HL-60 (cell line): ENCODE results near the gene CDHR5.

Experiments used
- DNase-seq, 2 experiments: peaks; one replicate each; pipeline ENCODE4 v3.0.0-alpha.2; 2010 to 2020; ENCODE audit warnings: low read depth in 1 of 2, low spot score in 1 of 2
- H3K27ac ChIP-seq: fragments of 250-450 bp; sonication (Bioruptor Pico); replicated peaks from 2 replicates; pipeline ENCODE4 v1.5.1; 2020; ENCODE audit warnings: mild to moderate bottlenecking, moderate library complexity
- H3K27me3 ChIP-seq: fragments of 250-450 bp; sonication (Bioruptor Pico); 2 replicates; pipeline ENCODE4 v1.5.1; 2021; ENCODE audit warnings: mild to moderate bottlenecking, moderate library complexity; ENCODE audit not compliant: insufficient read depth, poor library complexity, severe bottlenecking
- H3K4me3 ChIP-seq: replicated peaks from 2 replicates; pipeline ENCODE4 v1.5.1; 2011; ENCODE audit warnings: mild to moderate bottlenecking, control low read depth, low read length; ENCODE audit not compliant: insufficient read depth
- GABPA ChIP-seq: IDR thresholded peaks from 2 replicates; pipeline ENCODE4 v1.6.1; 2012; ENCODE audit warnings: low read depth
- POLR2AphosphoS5 ChIP-seq: IDR thresholded peaks from 2 replicates; pipeline ENCODE4 v1.6.1; 2012; ENCODE audit warnings: low read depth
- microRNA-seq: library from miRNA; unstranded; fragments of <30 nt; microRNA quantifications from one replicate; pipeline ENCODE4, GENCODE V29; 2018

The CDHR5 gene

DNA sequence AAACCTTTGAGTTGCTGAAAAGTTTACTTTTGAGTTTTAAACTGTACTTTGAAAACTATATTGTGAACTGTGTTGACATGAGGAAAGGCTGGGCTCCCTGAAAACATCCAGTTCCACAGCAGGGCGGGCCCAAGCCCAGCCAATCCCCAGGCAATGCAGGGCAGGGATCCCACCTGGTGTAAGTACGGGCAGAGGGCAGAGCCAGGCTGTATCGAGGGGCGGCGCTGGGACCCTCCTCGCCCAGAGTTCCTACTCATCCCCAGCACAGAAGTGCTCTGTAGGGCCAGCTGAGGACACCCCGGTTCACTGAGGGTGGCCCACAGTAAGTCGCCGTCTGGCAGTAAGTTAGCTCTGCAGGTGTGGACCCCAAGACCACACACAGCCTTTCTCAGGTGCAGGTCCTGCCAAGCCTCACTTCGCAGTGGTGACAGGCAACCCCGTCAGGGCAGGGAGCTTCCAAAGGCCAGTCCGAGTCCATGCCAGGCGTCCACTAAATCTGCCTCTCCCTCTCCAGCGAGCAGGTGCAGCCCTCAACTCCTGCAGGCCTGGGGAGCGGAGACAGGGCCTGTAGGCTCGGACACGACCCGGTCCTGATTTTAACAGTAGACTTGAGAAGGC, 57.6 kb downstream of the CDHR5 start:
- DNase-seq = no peak
- H3K4me3 ChIP-seq = peak overlapping the region; percentile 48
- H3K27ac ChIP-seq = no peak overlapping the region
- TF ChIP-seq POLR2AphosphoS5 (no peak), GABPA (no peak)
- H3K27me3 ChIP-seq = peaks cover 8% of the 10 kb centered on the region

Small RNA genes lying within 50 kb of the gene (microRNA-seq; reads per million reads assigned to microRNA genes)
- gene MIR210 = 2,279 reads per million, percentile 92 among the genes with 10 or more reads in this experiment
